HepG2 (cell line): ENCODE data around the gene KIRREL3. TPM values are rescaled to one million over a fixed set of nuclear protein-coding genes. Genes with fewer than 3 reads are reported as not detected.

Experiments used
- ATAC-seq: fragments of 200-7000 bp; cut with Tn5 transposase; 3 replicates; pipeline ENCODE4 v1.9.1; 2020; ENCODE audit warnings: mild to moderate bottlenecking, moderate library complexity
- BruUV-seq: library from RNA; stranded (reverse); fragments of 400-500 nt; replicated peaks from 2 replicates; lab custom pipeline; 2021; lab: Mats Ljungman, UMichigan
- CTCF ChIA-PET: fragments of 300-600 bp; formaldehyde crosslinking; extraction: SDS; loops from one replicate; lab custom pipeline; 2021; ENCODE audit warnings: low total read pairs, inconsistent platforms, low intra/inter-chr PET ratio; lab: Yijun Ruan, JAX
- POLR2A ChIA-PET: fragments of 350-600 bp; sonication (Branson Sonifier 250); formaldehyde crosslinking; loops from one replicate; lab custom pipeline; 2020; ENCODE audit warnings: antibody characterized with exemption, inconsistent platforms; lab: Yijun Ruan, JAX
- DNase-seq: peaks from one replicate; pipeline ENCODE4 v3.0.0-alpha.2; 2015; ENCODE audit warnings: low spot score
- FAIRE-seq: peaks from 3 replicates; lab custom pipeline; 2011; peaks lifted over from hg19 to GRCh38; lab: Jason Lieb, UNC
- H2AFZ ChIP-seq: one replicate; pipeline ENCODE4 v1.6.1; 2011; ENCODE audit warnings: low read length, inconsistent platforms
- H3K27ac ChIP-seq: fragments of 300-600 bp; 3 replicates; pipeline ENCODE4 v1.8.0; 2011; ENCODE audit warnings: mixed run types, mild to moderate bottlenecking, mixed read lengths, low read length, inconsistent platforms; ENCODE audit not compliant: insufficient read depth; ENCODE audit errors: extremely low read length
- H3K27me3 ChIP-seq, 2 experiments: fragments of 200-600 bp in 1 of 2; 2 replicates in 1 of 2; 3 replicates in 1 of 2; pipeline versions ENCODE4 v1.6.0 to v1.8.0; 2011; ENCODE audit warnings: low read length in 2 of 2, mild to moderate bottlenecking in 2 of 2, moderate library complexity in 2 of 2, inconsistent platforms in 1 of 2; ENCODE audit not compliant: insufficient read depth in 2 of 2, control insufficient read depth in 1 of 2
- H3K36me3 ChIP-seq, 2 experiments: fragments of 200-600 bp in 1 of 2; replicated peaks in 1 of 2; 2 replicates in 1 of 2; 3 replicates in 1 of 2; pipeline versions ENCODE4 v1.5.1 to v1.8.0; 2011; ENCODE audit warnings: low read length in 2 of 2, inconsistent platforms in 1 of 2; ENCODE audit not compliant: insufficient read depth in 2 of 2, control insufficient read depth in 1 of 2
- H3K4me1 ChIP-seq: 2 replicates; pipeline ENCODE4 v1.5.1; 2012; ENCODE audit warnings: low read length, inconsistent platforms; ENCODE audit not compliant: insufficient read depth
- H3K4me2 ChIP-seq: 2 replicates; pipeline ENCODE4 v1.6.0; 2011; ENCODE audit warnings: low read depth, low read length, inconsistent platforms
- H3K4me3 ChIP-seq, 3 experiments: fragments of 200-600 bp in 1 of 3; sonication (generic), shearing (Covaris generic) in 1 of 3; replicated peaks in 1 of 3; 2 replicates each; pipeline ENCODE4 v1.5.1; 2011 to 2016; ENCODE audit warnings: low read length in 3 of 3, inconsistent platforms in 2 of 3, low read depth in 2 of 3, mild to moderate bottlenecking in 2 of 3, control low read depth in 1 of 3, mixed read lengths in 1 of 3; ENCODE audit not compliant: insufficient read depth in 1 of 3
- H3K79me2 ChIP-seq: one replicate; pipeline ENCODE4 v1.6.1; 2011; ENCODE audit warnings: low read length, inconsistent platforms; ENCODE audit not compliant: insufficient read depth
- H3K9ac ChIP-seq: 2 replicates; pipeline ENCODE4 v1.6.0; 2011; ENCODE audit warnings: mild to moderate bottlenecking, low read depth, low read length, inconsistent platforms; ENCODE audit not compliant: insufficient read depth
- H3K9me3 ChIP-seq: 2 replicates; pipeline ENCODE4 v1.5.1; 2012; ENCODE audit warnings: mild to moderate bottlenecking, low read length
- H4K20me1 ChIP-seq: 2 replicates; pipeline ENCODE4 v1.6.0; 2011; ENCODE audit warnings: inconsistent platforms, mild to moderate bottlenecking, low read length, moderate library complexity; ENCODE audit not compliant: insufficient read depth
- AGO2 ChIP-seq: fragments of 200-400 bp; formaldehyde crosslinking; optimal IDR thresholded peaks from 2 replicates; pipeline ENCODE3; 2017; ENCODE audit warnings: mild to moderate bottlenecking, low read depth, low read length, moderate library complexity
- BRF2 ChIP-seq: sonication (generic); formaldehyde crosslinking; IDR thresholded peaks from 2 replicates; pipeline ENCODE4 v1.8.1; 2022; ENCODE audit warnings: mild to moderate bottlenecking, missing genetic modification reagents
- JUN ChIP-seq: sonication (generic); formaldehyde crosslinking; IDR thresholded peaks from 2 replicates; pipeline ENCODE4 v1.4.0; 2020; ENCODE audit warnings: mild to moderate bottlenecking, missing genetic modification reagents
- MATR3 ChIP-seq: sonication (generic); formaldehyde crosslinking; IDR thresholded peaks from 2 replicates; pipeline ENCODE4 v1.4.0; 2020; ENCODE audit warnings: missing genetic modification reagents
- ONECUT2 ChIP-seq: sonication (generic); formaldehyde crosslinking; IDR thresholded peaks from 2 replicates; pipeline ENCODE4 v1.4.0; 2020; ENCODE audit warnings: missing genetic modification reagents
- POLR2A ChIP-seq, 2 experiments: IDR thresholded peaks; 2 replicates each; pipeline ENCODE4 v1.6.1; 2011; ENCODE audit warnings: low read depth in 2 of 2, low read length in 2 of 2, mild to moderate bottlenecking in 1 of 2, moderate library complexity in 1 of 2; ENCODE audit not compliant: insufficient read depth in 1 of 2
- POLR2AphosphoS2 ChIP-seq: IDR thresholded peaks from 2 replicates; pipeline ENCODE4 v1.6.1; 2011; ENCODE audit warnings: low read depth, low read length, improper control_type of control experiment
- PRDM15 ChIP-seq: sonication (generic); formaldehyde crosslinking; IDR thresholded peaks from 2 replicates; pipeline ENCODE4 v1.4.0; 2020; ENCODE audit warnings: missing genetic modification reagents
- PRMT3 ChIP-seq: sonication (generic); formaldehyde crosslinking; IDR thresholded peaks from 2 replicates; pipeline ENCODE4 v1.8.1; 2022; ENCODE audit warnings: low read depth, mild to moderate bottlenecking, moderate library complexity, missing genetic modification reagents, borderline replicate concordance
- ZBTB7A ChIP-seq: sonication (generic); formaldehyde crosslinking; IDR thresholded peaks from 2 replicates; pipeline ENCODE4 v1.8.0; 2022; ENCODE audit warnings: mild to moderate bottlenecking, missing genetic modification reagents
- ZFP36L1 ChIP-seq: sonication (generic); formaldehyde crosslinking; IDR thresholded peaks from 2 replicates; pipeline ENCODE4 v1.8.0; 2022; ENCODE audit warnings: mild to moderate bottlenecking, missing genetic modification reagents, moderate library complexity
- ZNF10 ChIP-seq: sonication (generic); formaldehyde crosslinking; IDR thresholded peaks from 2 replicates; pipeline ENCODE4 v1.4.0; 2020; ENCODE audit warnings: mild to moderate bottlenecking, low read depth, missing genetic modification reagents, borderline replicate concordance
- ZNF30 ChIP-seq: sonication (generic); formaldehyde crosslinking; IDR thresholded peaks from 2 replicates; pipeline ENCODE4 v1.5.0; 2020; ENCODE audit warnings: mild to moderate bottlenecking, missing genetic modification reagents
- ZNF615 ChIP-seq: sonication (generic); formaldehyde crosslinking; IDR thresholded peaks from 2 replicates; pipeline ENCODE4 v1.5.0; 2020; ENCODE audit warnings: mild to moderate bottlenecking, missing genetic modification reagents, borderline replicate concordance
- ZNF674 ChIP-seq: sonication (generic); formaldehyde crosslinking; IDR thresholded peaks from 2 replicates; pipeline ENCODE4 v1.5.0; 2020; ENCODE audit warnings: low read depth, mild to moderate bottlenecking, missing genetic modification reagents
- WGBS: methylation state at CpG from one replicate; pipeline ENCODE4 v1.1.6; 2017; ENCODE audit warnings: low lambda C conversion rate; 5-methylcytosine and 5-hydroxymethylcytosine counted together
- in situ Hi-C: cut with HindIII; loops from 2 replicates; pipeline ENCODE4 v1.10.0; 2017; ENCODE audit warnings: low pct_unique_long_range_greater_than_20kb; ENCODE audit not compliant: extremely low pct_ligation_motif_present
- intact Hi-C: fragments of 100-400 bp; cut with micrococcal nuclease; formaldehyde crosslinking; loops from one replicate; pipeline ENCODE4 v1.10.0; 2022; ENCODE audit not compliant: unreplicated experiment
- polyA plus RNA-seq, 8 experiments: library from polyadenylated mRNA; depleted of rRNA in 3 of 8; stranded (reverse) in 7 of 8; unstranded in 1 of 8; fragments of >200 nt; fragmentation: Illumina TruSeq in 4 of 8; extraction: Trizol in 4 of 8; gene quantifications; 2 replicates each; pipeline versions ENCODE4 v1.2.1 to v1.2.3, GENCODE V29; 2011 to 2016; ENCODE audit warnings: low read depth in 4 of 8, missing spikeins in 1 of 8, mixed read lengths in 1 of 8; ENCODE audit not compliant: insufficient read depth in 1 of 8
- total RNA-seq, 5 experiments: library from RNA; depleted of rRNA; stranded (reverse); fragments of >200 nt; fragmentation: Illumina TruSeq; extraction: Trizol; gene quantifications; 2 replicates each; pipeline ENCODE4 v1.2.3, GENCODE V29; 2016; ENCODE audit warnings: low read depth in 1 of 5

The KIRREL3 gene
- total and polyA plus RNA-seq, 2 of the 13 experiments (the other 11 are each of a cell fraction or from before 2014, with no cell fraction given): not detected

GRCh38 chr11:126604461-126604860 lies 396.1 kb downstream of the KIRREL3 start:
- Histone ChIP-seq H3K4me3 (no peak overlapping the region), H3K27me3 (peaks cover 5 to 34% of the 10 kb centered on the region in 2 experiments; a peak in 4 of 5 replicates), H3K9ac (no peak overlapping the region), H2AFZ (no peak overlapping the region), H3K79me2 (no peaks in the 10 kb centered on the region), H3K27ac (no peak overlapping the region), H3K9me3 (no peaks in the 10 kb centered on the region), H4K20me1 (0 out of 2 replicates have a peak, but pooled peaks cover 3% of the 10 kb centered on the region), H3K4me1 (peaks cover 11% of the 10 kb centered on the region), H3K36me3 (no peaks in the 10 kb centered on the region), H3K4me2 (no peak overlapping the region)
- TF ChIP-seq ZNF674 (CRISPR knock-in tag): no peak
- TF ChIP-seq AGO2: no peak
- no peak for TF ChIP-seq ZFP36L1 (CRISPR knock-in tag)
- TF ChIP-seq ZNF615 (CRISPR knock-in tag): no peak
- TF ChIP-seq MATR3 (CRISPR knock-in tag): no peak
- TF ChIP-seq BRF2 (CRISPR knock-in tag): no peak
- CTCF ChIA-PET: no interaction called here
- FAIRE-seq: no peak
- in situ Hi-C loops (loop anchor here (10.0 kb wide), 1 partner anchor 160 kb away; no protein-coding TSS in a partner anchor), intact Hi-C loops (loop anchor here (10.0 kb wide), 2 partner anchors 160 to 470 kb away; no protein-coding TSS in a partner anchor)
- no TSS peak for BruUV-seq
- POLR2A ChIA-PET: no interaction called here
- WGBS: 40% methylated on average over 4 of the region's 7 CpGs
- ATAC-seq: no peak
- no peak for DNase-seq

- no peak overlapping the region for H3K4me2 ChIP-seq
- H3K9me3 ChIP-seq: no peaks in the 10 kb centered on the region
- in situ Hi-C loops (loop anchor here (10.0 kb wide), 1 partner anchor 159 kb away; no protein-coding TSS in a partner anchor), intact Hi-C loops (loop anchor here (10.0 kb wide), 2 partner anchors 159 to 471 kb away; no protein-coding TSS in a partner anchor)
- no peak overlapping the region for H3K27ac ChIP-seq
- H2AFZ ChIP-seq: no peak overlapping the region
- H3K4me1 ChIP-seq: peaks cover 11% of the 10 kb centered on the region
- ChIA-PET POLR2A (no interaction called here), CTCF (no interaction called here)
- no peak for ATAC-seq
- H3K27me3 ChIP-seq: peaks cover 1 to 34% of the 10 kb centered on the region in 2 experiments; a peak in 4 of 5 replicates
- H3K9ac ChIP-seq: no peak overlapping the region
- no peak for DNase-seq
- no TSS peak for BruUV-seq
- no peaks in the 10 kb centered on the region for H3K36me3 ChIP-seq
- WGBS: 42% methylated on average over 5 of the region's 6 CpGs
- FAIRE-seq: no peak
- no peaks in the 10 kb centered on the region for H3K79me2 ChIP-seq
- 0 out of 2 replicates have a peak, but pooled peaks cover under 1% of the 10 kb centered on the region for H4K20me1 ChIP-seq
- H3K4me3 ChIP-seq: no peak overlapping the region
- TF ChIP-seq PRMT3 (CRISPR knock-in tag) (no peak), PRDM15 (CRISPR knock-in tag) (no peak), ZBTB7A (CRISPR knock-in tag) (no peak), POLR2A (IDR thresholded peaks at IDR 0.05; ENCODE audit: insufficient read depth in 1 of 2, low read depth in 2 of 2, low read length in 2 of 2) (no peak), ZNF10 (CRISPR knock-in tag) (no peak), ZNF30 (CRISPR knock-in tag) (no peak), ONECUT2 (no peak), JUN (no peak), POLR2AphosphoS2 (no peak)
Observed at GRCh38 chr11:126603486-126603885, 397.1 kb downstream of the KIRREL3 start.
